GM19452 (cell line): Measurements from ENCODE around the gene CTSE.

ENCODE experiments used
- ATAC-seq: cut with Tn5 transposase; IDR thresholded peaks from one replicate; pipeline ENCODE4 v1.9.1; 2021; ENCODE audit not compliant: unreplicated experiment

The CTSE gene

DNA sequence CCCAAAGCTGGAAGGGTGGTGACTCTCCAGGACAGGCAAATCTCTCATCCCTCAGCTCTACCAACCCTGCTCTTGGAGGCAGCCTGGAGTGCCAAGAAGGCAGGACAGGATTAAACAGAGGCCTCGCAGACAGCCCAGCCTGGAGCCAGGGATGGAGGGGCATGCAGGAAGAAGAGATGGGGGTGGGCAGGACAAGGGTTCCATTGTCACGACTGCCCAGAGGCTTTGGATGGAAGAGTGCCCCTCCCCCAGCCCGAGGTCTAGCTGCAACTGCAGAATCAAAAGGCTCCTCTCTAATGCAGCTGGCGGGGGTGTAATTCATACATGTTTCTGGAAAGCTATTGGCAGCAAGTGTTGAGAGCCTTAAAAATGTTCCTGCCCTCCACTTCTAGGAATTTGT lies 29.3 kb downstream of the CTSE start:
- no peak for ATAC-seq

DNA sequence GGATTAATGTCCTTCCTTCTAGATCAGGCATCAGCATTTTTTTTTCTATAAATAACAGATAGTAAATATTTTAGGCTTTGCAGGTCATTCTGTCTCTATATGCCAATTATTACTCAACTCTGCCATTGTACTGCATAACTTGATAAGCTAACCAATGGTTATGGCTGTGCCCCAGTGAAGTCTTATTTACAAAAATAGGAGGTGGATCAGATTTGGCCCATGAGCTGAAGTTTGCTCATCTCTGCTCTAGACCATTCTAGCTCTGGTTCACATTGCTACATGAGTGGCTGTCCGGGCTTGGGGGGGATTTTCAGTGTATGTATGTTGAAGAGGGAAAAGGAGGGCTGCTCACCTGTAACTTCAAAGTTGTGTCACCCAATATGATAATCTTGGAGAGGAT lies 30.6 kb downstream of the CTSE start:
- ATAC-seq = no peak

DNA sequence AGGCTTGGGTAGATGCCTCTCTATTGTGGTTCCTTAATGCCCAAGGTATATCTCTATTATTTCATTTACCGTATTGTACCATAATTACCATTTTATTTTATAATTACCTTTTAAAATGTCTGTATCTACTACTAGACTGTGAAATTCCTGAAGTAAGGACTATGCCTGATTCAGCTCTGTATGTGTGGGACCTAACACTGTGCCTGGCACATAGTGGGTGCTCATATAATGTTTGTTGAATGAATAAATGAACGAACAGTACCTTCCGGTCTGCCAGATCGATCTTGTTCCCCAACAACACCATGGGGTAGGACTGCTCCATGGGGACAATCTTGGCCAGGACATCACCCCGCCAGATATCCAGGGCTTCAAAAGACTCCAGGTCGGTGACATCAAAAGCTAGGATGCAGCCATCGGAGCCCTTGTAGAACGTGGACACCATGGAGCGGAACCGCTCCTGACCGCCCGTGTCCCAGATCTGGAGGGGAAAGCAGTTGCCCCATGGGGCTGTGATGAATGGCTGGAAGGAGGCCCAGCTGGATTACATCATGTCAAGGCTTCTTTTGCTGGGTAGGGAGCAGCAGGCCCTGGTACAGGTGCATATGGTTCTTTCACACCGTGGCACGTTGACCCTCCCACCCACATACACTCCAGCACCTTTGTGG lies 31.3 kb downstream of the CTSE start:
- no peak for ATAC-seq

DNA sequence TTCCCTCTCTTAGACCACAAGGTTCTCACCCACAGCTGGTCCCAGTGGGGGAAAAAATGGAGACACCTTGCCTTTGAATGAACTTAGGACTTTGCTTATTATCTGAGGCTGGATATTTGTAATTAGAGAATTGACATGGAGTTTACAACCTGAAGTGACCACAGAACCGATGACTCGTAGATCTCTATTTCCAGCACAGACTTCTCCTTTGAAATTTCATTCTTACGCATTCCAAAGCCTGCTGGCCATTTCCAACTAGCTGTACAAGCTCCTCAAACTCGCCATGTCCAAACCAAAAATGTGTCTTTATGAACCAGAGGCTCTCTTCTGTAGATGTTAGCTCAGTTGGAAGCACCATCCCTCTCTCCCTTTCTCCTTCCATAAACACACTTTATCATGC lies 32.5 kb downstream of the CTSE start:
- ATAC-seq = no peak

DNA sequence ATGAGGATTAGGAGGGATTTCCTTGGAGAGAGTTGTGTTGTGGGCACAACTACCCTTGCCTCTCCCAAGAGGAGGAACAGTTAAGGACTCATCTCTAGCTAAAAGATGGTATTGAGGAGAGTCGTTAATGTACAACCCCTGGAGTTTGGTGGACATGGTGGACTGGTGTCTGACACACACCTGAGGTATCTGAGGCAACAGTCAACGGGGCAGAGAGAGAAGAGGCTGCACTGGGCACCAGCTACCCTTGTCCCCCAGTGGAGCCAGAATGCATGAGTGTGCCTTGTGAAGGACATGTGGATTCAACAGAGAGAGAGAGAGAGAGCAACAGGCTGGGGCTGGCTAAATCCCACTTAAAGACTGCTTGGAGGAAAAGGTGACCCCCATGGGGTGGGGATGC lies 33.5 kb downstream of the CTSE start:
- ATAC-seq = no peak

DNA sequence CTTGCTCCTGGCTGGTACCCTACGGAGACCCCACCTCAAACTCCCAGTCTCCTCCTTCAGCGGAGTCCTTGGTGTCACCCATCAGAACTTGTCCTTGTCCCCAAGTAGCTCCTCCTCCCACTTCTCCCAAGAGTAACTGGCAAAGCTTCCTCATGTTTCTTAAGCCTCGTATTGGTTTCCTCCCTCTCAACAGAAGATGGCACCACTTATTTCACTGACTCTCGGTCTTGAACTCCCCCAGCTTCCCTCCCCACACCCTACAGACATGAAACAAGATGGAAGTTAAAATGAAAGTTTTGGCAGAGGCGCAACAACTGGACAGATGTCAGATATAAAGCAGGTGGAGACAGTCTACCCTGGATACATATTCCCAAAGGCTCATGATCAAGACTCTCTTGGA lies 33.9 kb downstream of the CTSE start:
- no peak for ATAC-seq

DNA sequence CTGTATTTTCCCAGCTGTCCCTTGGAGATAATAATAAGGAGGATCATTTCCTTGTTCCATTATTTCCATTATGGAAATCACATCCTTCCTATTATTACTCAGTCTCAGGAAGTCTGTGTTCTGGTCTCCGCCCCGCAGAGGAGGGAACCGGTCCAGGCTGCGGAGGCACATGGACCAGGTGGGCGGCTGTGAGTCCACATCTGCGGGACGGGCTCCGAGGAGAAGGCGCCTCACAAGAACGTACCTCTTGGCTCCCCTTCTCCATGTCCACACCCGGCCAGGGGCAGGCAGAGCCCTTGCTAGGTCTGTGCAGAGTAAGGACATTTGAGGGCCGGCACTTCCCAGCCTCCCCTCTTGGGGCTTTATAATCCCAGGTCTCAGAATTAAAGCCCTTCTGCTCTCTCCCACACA lies 35.1 kb downstream of the CTSE start:
- ATAC-seq = no peak

DNA sequence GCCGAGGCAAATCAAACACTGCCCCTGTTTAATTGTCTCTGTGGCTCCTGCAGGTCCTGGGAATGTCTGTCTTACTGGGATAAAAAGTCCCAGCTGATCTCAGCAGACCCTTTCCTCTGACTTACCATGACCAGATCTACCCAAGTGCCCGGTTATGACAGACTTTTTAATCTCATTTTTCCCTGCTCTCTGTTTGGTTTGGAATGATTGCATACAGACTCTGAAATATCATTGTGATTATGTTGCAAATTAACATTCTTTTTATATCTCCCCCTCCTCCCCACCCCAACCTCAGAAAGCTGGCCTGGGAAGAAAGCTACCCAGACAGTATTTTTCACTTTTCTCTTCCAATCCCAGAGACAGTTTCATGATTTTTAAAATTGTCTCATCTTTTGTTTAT lies 36.8 kb downstream of the CTSE start:
- ATAC-seq = no peak

DNA sequence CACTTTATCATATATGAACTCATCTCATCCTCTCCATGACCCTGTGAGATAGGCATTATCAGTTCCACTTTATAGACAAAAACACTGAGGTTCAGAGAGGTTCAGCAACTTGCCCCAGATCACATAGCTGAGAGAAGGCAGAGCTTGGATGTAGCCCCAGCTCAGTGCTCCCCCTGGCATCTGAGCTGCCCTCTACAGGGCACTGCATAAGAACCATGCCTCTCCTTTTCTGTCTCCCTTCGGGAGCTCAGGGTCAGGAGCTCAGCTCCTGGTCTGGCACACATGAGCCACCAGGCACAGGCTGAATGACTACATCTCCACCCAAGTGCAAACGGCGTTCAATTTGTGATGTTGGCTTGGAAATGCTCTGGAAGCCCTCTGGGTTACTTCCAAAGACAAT lies 37.4 kb downstream of the CTSE start:
- no peak for ATAC-seq

DNA sequence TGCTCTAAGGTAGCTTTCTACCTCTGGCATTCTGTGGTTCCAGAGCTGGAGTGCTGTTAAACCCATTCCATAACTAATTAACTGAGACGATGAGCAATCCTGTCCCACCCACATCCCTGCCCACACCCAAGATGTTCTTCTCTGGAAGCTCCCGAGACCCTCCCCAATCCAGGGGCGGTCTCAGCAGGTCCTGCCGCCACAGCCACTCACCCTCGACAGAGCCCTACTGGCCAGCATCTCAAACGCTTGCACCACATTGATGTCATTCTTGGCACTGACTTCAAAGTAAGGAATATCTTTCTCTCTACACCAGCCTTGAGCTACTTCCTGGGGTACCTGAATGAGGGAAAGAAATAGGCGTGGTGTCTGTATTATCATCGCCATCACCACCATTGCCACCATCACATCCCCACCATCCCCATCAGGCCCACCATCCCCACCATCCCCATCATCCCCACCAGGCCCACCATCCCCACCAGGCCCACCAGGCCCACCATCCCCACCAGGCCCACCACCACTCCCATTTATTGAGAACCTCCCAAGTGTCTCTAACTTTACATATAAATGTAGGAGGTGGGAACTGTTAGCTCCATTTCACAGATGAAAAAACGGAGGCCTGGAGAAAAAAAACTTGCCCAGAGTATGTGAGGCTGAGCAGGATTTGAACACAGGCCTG lies 38.2 kb downstream of the CTSE start:
- ATAC-seq = no peak

DNA sequence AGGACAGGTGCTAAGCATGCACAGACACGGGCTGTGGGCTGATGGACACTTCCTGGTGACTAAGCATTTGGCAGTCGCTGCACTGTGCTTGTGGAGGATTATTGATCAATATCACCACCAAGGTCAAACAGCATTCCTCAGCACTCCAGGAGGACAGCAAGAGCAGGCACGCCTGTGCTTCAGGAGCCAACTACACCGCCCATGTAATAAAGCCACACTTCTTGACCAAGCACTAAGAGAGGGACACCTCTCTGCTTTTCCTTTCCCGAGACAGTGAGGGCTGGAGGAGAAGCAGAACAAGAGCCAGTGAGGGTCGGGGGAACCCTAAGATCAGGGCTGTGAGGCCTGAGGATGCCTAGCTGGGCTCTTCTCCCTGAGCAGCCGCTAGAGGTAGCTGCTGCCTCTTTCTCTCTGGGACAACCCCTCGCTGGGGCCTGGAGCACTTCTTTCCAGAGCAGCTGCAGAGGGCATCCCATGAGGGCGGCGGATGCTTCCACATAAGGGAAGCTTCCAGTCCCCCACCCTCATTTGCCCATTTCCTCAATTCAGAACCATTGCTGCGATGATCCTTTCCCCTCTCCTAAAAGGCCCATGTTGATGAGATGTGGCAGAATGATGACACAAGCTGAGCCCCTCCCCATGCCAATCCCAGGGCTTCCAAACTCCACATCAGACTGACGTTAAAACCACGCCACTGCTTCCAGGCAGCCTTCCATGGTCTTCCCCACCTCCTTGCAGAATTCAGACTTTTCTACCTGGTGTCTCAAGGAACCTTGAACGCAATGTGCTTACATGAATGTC lies 39.6 kb downstream of the CTSE start:
- ATAC-seq = no peak

DNA sequence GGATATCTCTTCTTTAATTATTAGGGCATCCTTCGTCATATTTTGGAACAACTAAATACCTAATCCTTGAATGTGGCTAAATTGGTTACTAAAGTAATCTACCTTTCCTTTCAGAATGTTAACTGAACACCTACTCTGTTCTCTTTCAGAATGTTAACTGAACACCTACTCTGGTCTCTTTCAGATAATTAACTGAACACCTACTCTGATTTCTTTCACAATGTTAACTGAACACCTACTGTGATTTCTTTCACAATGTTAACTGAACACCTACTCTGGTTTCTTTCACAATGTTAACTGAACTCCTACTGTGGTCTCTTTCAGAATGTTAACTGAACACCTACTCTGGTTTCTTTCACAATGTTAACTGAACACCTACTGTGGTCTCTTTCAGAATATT lies 42.4 kb downstream of the CTSE start:
- no peak for ATAC-seq

DNA sequence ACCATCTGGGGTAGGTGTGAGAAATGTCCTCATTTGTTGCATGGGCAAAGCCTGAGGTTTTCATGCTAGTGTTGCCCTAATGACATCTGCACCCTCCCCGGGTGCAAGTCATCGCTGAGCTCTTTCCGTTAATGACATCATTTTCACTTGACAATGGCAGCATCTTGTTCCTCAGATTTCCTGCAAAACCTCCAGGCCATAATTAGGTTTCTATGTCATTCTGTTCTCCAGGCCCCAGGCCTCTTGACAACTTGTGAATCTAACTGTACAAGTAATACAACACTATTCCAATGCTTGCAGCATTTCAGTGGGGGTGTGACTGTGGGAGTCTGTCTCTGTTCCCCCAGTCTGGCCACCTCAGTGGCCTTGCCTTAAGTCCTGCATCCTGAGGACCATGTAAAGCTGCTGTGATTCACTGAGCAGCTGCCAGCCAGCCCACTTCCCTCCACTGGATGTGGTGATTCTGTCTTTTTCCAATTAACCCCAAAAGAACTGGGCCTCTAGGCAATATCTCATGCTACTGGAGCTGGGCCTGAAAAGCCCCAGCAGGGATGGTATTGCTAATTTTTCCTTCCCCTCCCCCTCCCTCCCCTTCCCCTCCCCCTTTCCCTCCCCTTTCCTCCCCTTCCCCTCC lies 43.3 kb downstream of the CTSE start:
- no peak for ATAC-seq

DNA sequence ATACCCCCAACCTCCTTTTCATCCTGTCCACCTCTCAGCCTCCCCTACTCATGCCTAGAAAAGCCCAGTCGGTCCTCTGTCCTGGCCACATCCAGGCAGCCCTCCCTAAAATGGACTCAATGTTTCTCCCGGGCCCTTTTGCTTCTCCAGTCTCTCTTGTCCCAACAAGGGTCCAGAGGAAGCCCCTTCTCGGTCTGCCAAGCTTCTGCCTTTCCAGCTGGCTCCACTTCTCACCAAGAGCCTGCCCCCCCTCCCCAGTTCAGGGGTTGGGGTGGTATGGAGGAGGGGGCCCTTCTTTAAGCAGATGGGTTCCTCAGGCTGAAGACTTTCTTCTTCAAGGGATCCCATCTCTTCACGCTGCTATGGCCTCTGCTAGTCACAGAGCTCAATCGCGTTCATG lies 44.4 kb downstream of the CTSE start:
- no peak for ATAC-seq

DNA sequence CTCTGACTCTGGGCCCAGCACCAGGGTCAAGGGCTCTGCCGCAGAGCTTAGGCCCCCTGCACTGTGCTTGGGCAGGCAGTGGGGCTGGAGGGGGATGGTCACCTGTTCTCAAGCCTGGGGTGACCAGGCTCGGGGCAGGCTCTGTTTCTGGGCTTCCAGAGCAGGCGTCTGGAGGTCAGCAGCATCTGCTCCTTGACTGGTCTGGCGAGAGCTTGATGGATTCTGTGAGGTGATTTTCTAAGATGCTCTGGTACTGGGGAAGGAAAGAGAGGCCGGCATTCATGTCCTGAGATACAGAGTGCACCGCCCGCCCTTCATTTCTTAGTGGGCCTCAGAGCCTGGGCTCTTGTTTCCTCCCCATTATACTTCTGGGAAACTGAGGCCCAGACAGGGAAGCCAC lies 45.0 kb downstream of the CTSE start:
- ATAC-seq = no peak

DNA sequence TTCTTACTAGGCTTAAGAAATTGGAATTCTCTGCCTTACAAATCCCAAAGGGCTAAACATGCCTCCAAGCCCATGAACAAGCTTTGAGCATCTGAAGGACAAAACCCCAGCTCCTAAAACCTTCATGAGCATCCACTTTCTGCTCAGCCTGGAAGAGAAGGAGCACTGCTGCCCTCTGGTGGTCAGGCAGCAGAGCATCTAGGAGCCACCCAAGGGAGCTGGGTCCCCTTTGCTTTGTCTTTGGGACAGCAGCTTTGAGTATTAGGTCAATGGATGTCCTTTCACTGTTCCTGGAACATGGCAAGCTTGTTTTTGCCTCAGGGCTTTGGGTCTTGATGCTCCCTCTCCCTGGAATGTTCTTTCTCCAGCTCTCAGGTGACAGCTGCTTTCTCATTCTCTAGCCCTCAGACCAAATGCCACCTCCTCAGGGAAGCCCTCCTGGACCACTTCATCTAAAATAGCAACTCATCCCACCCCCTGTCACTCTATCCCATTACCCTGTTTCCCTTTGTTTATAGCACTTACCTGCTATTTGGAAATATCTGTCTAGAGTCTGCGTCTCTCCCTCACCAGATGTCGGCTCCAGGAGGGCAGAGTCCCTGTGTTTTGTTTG lies 46.2 kb downstream of the CTSE start:
- no peak for ATAC-seq

DNA sequence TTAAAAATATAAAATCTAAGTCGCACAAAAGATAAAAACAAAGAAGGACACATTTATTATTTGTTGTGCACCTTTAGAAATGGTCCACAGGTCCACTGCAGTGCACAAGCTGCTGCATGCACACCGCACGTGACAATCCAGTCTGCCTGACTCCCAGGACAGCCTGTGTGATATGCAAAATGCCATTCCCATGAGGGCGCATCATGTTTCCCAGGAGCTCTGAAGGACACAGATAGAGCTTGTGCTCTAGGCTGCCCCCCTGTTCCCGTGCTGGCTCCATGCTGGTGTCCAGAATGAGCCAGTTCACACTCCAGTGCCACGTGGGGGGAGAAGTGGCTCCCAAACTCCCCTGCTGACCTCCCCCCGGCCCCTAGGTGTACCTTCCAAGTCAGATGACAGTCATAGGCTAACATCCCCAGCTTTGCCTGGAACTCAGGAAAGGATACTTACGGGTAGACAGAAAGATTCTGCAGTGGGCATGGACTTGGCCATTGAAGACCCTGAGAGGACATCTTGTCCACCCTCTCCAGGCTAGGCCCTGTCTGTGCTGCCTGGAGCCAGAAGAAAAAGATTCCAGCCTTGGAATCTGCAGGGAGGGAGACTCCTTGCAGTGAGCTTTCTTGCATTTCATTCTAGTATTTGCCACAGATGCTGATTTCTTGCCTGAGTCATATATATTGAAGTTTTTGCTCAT lies 46.8 kb downstream of the CTSE start:
- ATAC-seq = no peak

DNA sequence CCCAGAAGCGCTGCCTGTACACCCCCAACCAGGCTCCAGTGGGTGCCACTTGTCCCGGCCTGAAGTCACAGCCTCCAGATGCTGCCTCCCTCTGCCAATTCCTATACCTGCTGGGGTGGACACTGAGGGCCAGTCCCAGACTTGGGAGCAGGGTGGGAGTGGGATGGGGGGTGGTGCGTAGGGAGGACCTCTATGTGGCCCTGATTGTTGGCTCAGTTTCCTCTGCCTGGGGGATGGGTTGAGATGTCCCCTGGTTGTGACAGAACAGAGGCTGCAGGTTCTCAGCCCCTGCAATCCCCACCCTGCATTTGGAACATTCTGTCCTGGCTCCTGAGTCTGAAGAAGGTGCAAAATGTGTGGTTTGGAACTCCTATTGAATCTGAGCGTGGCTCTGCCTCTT lies 47.7 kb downstream of the CTSE start:
- ATAC-seq = no peak

DNA sequence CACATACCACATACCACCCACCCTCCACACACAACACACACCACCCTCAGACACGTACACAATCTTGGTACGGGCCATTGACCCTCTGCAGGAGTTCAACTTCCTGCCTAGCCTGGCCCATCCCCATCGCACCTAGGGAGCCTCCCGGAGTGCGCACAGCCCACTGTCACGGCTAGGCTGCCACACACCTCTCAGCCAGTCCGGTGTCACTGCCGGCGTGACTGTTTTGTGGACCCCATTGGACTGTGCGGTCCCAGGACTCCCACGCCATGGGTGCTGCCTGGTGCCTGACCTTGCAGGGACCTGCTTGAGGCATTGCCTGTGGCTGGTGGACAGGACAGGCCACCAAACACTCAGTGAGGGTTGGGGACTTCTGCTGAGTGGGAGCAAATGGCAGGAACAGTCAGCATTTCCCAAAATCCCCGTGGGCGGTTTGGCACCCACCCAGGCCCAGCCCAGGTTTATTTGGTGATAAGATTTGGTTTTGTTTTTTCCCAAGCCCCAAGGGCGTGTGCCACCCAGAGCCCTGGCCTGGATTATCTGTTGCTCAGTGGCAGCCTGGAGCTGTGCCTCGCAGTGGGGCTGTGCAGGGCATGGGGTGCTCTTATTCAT lies 48.2 kb downstream of the CTSE start:
- ATAC-seq = no peak

DNA sequence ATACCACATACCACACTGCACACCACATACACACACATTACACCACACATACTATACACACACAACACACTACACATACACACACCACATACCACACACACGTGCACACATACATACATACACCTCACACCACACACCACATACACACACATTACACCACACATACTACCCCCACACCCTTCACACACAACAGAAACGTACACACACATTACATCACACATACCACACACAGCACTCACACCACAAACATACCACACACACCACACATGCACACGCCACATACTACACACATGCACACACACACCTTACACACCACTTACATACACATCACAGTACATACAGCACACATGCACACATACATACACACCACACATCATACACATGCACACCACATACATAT lies 49.0 kb downstream of the CTSE start:
- ATAC-seq = no peak
